ENCODE results near the gene ATP6V1G2.

The ATP6V1G2 gene

GRCh38 chr6:31575952-31576685 is 29.7 kb upstream of the ATP6V1G2 start:
- no peak for DNase-seq (ENCODE audit: low read depth in 3 of 3)

DNA sequence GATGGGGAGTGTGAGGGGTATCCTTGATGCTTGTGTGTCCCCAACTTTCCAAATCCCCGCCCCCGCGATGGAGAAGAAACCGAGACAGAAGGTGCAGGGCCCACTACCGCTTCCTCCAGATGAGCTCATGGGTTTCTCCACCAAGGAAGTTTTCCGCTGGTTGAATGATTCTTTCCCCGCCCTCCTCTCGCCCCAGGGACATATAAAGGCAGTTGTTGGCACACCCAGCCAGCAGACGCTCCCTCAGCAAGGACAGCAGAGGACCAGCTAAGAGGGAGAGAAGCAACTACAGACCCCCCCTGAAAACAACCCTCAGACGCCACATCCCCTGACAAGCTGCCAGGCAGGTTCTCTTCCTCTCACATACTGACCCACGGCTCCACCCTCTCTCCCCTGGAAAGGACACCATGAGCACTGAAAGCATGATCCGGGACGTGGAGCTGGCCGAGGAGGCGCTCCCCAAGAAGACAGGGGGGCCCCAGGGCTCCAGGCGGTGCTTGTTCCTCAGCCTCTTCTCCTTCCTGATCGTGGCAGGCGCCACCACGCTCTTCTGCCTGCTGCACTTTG is 29.0 kb upstream of the ATP6V1G2 start, which contains the start of gene TNF:
TNF (plus strand) TSS at position 231 of the 567 bp plus-strand sequence; CDS start at position 408, 177 bp downstream.
- DNase-seq (ENCODE audit: low read depth in 3 of 3) = peak in 2 of 3 experiments; percentile 78 to 83

GRCh38 chr6:31574106-31575061 is 28.0 kb upstream of the ATP6V1G2 start:
- no peak for DNase-seq (ENCODE audit: low read depth in 3 of 3)

- DNase-seq (ENCODE audit: low read depth in 3 of 3) = no peak
These were observed 27.1 kb upstream of the ATP6V1G2 start for GRCh38 chr6:31573239-31574105.

DNA sequence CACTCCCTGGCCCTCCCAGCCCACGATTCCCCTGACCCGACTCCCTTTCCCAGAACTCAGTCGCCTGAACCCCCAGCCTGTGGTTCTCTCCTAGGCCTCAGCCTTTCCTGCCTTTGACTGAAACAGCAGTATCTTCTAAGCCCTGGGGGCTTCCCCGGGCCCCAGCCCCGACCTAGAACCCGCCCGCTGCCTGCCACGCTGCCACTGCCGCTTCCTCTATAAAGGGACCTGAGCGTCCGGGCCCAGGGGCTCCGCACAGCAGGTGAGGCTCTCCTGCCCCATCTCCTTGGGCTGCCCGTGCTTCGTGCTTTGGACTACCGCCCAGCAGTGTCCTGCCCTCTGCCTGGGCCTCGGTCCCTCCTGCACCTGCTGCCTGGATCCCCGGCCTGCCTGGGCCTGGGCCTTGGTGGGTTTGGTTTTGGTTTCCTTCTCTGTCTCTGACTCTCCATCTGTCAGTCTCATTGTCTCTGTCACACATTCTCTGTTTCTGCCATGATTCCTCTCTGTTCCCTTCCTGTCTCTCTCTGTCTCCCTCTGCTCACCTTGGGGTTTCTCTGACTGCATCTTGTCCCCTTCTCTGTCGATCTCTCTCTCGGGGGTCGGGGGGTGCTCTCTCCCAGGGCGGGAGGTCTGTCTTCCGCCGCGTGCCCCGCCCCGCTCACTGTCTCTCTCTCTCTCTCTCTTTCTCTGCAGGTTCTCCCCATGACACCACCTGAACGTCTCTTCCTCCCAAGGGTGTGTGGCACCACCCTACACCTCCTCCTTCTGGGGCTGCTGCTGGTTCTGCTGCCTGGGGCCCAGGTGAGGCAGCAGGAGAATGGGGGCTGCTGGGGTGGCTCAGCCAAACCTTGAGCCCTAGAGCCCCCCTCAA is 25.9 kb upstream of the ATP6V1G2 start, which contains the start of gene LTA:
LTA (plus strand) TSS at position 249 of the 871 bp plus-strand sequence; CDS start at position 703, 454 bp downstream.
- DNase-seq (ENCODE audit: low read depth in 3 of 3) = peak in 1 of 3 experiments; percentile 62

DNA sequence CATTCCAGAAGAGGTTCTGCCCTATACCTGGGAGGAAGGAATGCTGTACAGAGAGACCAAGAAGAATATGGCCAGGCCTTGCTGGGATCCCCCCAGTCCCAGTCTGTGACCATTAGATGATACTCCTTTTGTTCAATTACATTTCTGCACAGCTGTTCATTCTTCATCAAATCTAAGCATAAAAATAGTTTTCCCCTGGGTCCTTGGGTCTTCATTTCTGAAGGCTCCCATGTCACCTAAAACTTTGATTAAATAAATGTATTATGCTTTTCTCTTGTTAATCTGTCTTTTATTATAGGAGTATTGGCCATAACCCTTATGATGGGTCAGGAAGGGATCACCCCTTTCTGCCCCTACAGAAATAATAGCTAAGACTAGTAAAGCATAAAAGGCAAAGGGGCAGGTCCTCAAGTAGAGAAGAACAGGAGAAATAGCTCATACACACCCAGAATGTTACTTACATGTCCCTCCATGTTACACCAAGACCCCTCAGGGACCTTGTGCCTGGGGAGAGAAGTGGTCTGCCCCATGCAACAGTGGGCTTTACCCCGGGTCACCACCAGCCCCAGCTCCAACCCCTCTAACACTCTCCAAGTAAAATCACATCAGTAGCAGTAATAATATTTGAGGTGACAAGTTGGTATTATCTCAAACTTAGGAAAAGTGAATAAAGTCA is 23.6 kb upstream of the ATP6V1G2 start:
- DNase-seq (ENCODE audit: low read depth in 3 of 3) = no peak

- DNase-seq (ENCODE audit: low read depth in 3 of 3) = no peak
These were observed 22.1 kb upstream of the ATP6V1G2 start for GRCh38 chr6:31568537-31568961.

GRCh38 chr6:31567531-31568370 is 21.3 kb upstream of the ATP6V1G2 start:
- no peak for DNase-seq (ENCODE audit: low read depth in 3 of 3)

DNA sequence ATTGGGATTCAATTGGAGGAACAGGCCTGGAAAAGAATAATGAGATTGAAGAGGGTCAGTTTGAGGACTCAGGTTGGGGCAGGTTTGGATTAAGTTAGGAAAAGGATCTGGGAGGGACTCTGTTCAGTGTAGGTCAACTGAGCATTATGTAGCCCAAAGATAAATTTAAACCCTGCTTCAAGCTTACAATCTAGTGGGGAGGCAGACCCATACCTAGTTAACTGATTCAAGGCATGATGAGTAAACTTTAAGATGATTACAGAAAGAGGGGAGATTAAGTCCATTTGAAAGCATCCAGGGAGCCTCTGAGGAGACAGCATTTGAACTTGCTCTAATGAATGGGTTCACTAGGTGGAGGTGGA is 14.3 kb upstream of the ATP6V1G2 start:
- no peak for DNase-seq (ENCODE audit: low read depth in 3 of 3)

- DNase-seq (ENCODE audit: low read depth in 3 of 3) = no peak
These were observed 13.7 kb upstream of the ATP6V1G2 start for GRCh38 chr6:31559958-31560696.

DNA sequence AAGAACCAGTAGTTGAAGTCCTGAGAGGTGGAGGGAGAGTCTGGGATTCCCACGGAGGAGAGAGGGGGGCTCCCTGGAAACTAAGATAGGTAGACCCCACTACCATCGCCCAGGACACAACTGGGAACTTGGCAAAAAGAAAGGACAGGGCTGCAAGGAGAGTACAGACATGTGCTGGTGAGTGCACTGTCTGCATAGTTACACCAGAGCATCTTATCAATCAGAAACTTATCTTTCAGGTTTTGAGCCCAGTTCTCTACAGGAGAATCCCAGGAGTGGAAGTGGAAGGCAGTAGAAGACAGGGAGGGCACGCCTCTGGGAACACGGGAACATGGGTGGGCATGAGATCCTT is 13.2 kb upstream of the ATP6V1G2 start:
- DNase-seq (ENCODE audit: low read depth in 3 of 3) = no peak

- DNase-seq (ENCODE audit: low read depth in 3 of 3) = peak in 1 of 3 experiments; percentile 63
These were observed 12.5 kb upstream of the ATP6V1G2 start for GRCh38 chr6:31558631-31559500.

DNA sequence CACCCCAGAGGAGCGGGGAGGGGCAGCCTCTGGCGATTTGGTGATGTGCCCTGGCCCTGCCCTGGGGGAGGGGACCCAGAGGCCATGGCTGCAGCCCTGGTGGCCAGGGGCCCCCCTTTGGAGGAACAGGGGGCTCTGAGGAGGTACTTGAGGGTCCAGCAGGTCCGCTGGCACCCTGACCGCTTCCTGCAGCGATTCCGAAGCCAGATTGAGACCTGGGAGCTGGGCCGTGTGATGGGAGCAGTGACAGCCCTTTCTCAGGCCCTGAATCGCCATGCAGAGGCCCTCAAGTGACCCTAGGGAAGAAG is 11.9 kb upstream of the ATP6V1G2 start:
- no peak for DNase-seq (ENCODE audit: low read depth in 3 of 3)

DNA sequence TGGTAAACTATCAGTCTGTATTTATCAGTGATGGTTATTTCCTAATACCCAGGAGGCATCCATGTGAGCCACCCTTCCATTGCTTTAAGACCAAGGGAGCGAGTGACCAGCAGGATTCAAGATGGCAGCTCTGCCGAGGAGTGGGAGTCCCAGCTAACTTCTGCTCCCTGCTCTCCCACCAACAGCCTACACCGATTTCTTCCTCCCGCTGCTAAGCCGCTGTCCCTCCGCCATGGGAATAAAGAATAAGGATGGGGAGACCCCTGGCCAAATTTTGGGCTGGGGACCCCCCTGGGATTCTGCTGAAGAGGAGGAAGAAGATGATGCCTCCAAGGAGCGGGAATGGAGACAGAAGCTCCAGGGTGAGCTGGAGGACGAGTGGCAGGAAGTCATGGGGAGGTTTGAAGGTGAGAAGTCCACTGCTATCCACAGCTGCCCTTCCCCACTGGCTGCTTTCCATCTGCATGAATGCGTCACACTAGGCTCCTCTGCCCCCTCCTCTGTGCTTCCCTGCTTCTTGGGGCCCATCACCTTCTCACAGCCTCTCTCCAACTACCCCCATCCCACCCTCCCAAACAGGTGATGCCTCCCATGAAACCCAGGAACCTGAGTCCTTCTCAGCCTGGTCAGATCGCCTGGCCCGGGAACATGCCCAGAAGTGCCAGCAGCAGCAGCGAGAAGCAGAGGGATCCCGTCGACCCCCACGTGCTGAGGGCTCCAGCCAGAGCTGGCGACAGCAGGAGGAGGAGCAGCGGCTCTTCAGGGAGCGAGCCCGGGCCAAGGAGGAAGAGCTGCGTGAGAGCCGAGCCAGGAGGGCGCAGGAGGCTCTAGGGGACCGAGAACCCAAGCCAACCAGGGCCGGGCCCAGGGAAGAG is 11.3 kb upstream of the ATP6V1G2 start:
- DNase-seq (ENCODE audit: low read depth in 3 of 3) = no peak

- no peak for DNase-seq (ENCODE audit: low read depth in 3 of 3)
These were observed 9.9 kb upstream of the ATP6V1G2 start for GRCh38 chr6:31556307-31556706.

- peak in 1 of 3 experiments; percentile 50 for DNase-seq (ENCODE audit: low read depth in 3 of 3)
These were observed 5.0 kb upstream of the ATP6V1G2 start for GRCh38 chr6:31551371-31551770.
